GM18868 (cell line): ENCODE results near the gene CCNY.

Experiments
- ATAC-seq: cut with Tn5 transposase; IDR thresholded peaks from one replicate; pipeline ENCODE4 v1.9.1; 2021; ENCODE audit warnings: mild to moderate bottlenecking, moderate library complexity; ENCODE audit not compliant: unreplicated experiment

Gene CCNY

DNA sequence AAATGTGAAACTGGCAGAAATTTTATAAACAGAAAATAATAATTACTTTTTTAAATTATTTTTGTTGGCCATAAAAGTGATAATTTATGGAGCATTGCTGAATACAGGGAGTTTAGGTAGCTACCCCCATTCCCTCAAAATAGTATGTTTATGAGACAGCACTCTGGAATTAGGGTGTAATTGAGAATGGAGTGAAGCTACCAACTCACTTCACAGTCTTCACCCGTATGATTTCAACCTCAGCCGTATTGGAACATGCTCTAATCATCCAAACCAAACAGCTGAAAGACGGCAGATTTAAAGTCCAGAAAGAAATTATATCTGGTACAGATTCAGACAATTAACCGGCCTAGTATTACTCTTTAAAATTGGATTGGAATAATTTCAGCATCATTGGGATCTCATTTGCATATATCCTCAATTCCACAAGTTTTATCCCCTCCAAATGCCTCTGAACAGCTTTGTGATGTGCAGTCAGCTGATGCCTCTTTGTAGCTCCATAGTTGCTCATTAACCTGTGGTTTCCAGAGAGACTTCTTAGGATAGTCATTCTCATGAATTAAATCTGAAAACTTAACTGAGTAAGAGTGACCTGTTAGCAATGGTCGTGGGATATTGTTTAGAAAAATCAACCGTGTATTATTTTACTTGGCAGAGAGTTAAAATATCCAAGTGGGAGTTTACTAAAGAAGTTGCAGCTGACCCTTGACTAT, 209.7 kb downstream of the CCNY start:
- ATAC-seq: no peak

DNA sequence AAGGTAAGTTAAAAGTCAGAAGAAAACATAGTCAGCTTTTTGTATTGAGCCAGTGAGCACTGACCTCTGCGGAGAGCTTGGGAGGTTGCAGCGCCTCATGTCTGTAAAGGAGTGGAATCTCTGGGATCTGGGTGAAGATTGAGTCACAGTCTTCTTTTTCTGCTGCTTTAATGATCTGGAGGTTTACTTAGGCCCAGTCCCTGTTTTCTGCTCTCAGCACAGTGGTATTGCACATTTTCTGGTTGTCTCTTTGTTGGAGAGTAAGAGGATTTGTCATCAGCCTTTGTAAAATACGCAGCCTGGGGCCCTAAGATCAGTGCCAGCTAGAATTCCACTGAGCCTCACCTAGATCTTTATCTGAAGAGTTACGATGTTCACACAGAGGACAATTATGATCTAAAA, 210.5 kb downstream of the CCNY start:
- ATAC-seq: no peak

DNA sequence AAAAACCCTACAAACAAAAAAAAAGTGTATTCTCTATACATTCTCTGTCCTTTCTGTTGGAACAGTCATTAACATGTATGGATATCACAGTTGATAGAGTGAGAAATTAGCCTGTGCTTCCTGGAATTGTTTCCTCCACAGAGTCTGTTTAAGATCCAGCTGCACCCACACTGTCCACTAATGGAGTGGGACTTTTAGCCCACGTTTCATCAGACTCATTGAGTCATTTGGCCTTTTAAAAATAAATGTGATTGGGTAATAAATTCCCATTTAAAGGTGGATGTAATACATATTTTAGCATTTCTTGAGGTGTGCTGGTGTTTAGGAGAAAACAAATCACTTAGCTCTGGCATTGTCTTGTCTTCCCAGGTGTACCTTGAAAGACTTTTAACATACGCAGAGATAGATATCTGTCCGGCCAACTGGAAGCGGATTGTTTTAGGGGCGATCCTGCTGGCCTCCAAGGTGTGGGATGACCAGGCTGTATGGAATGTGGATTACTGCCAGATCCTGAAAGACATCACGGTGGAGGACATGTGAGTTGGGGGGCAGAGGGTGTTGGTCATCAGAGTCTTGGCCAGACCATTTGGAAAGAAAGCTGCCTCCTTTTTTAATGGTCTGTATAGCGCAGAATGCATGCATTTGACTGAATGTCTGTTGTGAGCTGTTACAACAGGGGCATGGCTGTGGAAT, 216.5 kb downstream of the CCNY start:
- ATAC-seq: no peak

DNA sequence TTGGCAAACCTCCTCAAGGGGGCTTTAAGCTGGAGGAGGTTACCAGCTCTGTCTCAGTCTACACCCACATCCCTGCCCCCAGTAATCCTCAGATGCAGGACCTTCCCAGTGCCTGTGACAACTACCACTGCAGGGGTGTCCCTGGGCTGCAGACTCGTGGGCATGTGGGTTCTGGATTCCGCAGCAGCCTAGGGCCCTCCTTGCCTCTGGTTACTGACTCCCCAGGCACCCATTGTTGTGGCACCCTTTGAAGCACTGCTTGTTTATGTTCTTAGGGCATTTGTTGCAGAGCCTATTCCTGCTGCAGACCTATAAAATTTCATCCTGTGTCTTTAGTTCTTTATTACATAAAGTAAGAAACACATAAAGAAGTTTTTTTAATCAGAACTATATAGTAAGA, 217.7 kb downstream of the CCNY start:
- no peak for ATAC-seq

DNA sequence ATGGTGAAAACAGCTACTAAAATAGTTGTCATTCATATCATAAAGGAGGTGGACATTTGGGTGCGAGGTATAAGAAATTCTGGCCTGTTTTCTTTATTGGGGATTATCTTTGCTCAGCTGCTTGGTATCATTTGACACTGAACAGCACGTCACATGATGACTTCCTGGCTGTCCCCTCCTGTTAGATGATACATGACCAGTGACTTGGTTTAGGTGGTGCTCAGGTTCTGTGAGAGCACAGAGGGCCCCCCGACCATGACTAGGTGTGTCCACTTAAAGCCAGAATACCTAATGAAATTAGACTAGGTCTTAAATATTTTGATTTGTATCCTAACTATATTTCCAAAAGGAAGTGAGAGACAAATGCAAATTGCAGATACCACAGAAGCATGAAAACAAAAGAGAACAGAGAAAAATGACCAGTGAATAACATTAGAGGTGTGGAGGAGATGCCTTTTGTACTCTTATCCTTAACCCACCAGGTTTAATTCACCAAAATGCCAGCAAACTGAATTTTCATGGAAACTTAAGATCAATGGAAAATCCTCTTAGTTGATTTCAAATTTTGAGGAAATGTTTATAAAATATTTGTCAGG, 218.2 kb downstream of the CCNY start:
- peak; percentile 57 for ATAC-seq

DNA sequence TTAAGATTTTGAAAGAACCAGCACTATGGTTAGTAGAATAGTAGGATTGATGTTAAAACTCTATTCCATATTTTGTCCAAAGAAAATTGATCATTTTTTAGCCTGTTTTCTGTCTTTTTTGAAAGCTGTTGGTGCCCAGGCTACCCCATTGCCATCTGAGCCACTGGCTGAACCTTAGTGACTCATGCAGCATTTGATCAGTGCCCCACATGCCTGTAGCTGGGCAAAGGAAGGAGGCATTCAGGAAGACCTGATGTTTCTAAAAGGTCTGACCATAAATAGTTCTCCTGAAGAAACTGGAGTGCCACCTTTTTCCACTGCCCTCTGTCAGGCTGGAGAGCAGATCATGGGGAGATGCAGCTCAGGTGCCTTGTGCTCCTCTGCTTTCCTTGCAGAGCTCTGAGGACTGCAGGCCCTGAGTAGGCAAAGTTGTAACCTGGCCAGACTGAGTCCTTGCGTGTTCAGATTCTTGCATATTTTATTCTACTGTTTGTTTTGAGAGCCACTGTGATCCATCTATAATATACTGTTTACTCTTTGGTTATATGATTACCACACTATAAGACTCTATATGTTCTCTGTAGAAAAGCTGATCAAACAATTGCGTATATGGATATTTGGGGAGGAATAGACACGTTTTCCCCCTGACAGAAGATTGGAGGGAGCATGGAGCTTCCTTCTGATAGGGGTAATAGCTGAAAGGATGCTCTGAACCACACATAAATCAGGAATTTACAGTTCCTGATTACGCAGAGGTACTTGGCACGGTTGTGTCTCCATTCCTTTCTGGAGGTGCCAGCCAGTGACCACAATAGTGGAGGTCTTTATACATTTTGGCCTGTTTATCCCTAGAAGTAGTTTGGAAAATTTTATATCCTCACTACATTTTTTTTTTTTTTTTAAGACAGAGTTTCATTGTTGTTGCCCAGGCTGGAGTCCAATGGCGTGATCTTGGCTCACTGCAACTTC, 219.9 kb downstream of the CCNY start:
- no peak for ATAC-seq

DNA sequence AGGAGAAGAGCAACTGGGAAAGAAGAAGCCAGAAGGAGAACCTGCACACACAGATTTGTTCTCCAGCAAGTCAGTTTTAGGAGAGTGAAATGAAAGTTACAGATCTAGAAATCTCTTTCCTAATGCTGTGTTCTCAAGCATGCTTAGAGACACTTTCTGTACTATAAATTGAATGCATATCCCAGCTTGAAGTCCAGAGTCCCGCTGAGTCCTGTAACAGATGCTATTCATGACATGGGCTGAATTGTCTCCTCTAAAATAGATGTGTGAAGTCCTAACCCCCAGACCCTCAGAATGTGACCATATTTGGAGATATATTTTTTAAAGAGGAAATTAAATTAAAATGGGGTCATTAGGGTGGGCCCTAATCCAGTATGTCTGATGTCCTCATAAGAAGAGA, 222.0 kb downstream of the CCNY start:
- ATAC-seq: no peak

DNA sequence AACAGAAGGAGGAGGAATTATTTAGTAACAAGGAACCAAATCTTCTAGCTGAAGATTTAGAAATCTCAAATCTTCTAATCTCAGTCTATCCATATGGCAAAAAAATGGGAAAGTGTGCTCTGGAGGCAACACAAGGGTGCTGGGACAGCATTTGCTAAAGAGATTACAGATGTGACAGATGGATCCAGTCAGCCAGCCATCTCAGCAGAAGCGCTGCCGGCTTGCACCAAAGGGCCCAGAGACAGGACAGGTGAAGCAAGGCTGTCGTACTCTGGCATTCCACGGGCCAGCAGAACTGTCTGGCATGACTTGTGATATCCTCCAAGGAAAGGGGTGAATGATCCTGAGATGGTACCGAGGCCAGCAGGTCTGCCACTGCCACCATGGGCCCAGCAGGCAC, 223.1 kb downstream of the CCNY start:
- no peak for ATAC-seq

DNA sequence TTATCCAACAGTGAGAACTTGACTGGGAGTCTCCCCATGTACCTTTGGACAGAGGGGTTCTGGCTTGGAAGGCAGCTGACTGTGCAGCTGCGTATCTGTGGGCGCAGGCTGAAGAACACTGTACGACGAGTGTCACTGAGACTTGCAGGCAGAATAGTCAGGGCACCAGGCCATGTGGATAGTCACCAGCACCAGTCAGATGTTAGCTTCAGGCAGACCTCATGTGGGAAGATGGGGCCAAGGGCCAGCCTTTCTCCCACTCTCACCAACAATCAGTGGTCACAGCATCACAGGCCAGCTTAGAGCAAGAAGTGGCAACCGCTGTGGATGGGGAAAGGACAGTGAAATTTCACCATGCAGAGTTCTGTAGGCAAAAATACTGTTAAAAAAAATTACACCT, 225.4 kb downstream of the CCNY start:
- no peak for ATAC-seq

DNA sequence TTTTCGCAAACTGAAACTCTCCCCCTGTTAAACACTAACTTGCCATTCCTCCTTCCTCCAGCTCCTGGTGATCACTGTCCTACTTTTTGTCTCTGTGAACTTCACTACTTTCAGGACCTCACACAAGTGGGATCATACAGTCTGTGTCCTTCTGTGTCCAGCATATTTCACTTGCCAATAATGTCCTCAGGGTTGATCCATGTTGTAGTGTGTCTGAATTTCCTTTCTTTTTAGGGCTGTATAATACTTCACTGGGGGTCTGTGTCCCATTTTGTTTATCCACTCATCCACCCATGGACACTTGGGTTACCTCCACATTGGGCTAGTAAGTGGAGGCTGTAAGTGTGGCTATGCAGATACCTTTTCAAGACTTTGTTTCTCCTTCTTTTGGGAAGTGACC, 226.1 kb downstream of the CCNY start:
- ATAC-seq: no peak

DNA sequence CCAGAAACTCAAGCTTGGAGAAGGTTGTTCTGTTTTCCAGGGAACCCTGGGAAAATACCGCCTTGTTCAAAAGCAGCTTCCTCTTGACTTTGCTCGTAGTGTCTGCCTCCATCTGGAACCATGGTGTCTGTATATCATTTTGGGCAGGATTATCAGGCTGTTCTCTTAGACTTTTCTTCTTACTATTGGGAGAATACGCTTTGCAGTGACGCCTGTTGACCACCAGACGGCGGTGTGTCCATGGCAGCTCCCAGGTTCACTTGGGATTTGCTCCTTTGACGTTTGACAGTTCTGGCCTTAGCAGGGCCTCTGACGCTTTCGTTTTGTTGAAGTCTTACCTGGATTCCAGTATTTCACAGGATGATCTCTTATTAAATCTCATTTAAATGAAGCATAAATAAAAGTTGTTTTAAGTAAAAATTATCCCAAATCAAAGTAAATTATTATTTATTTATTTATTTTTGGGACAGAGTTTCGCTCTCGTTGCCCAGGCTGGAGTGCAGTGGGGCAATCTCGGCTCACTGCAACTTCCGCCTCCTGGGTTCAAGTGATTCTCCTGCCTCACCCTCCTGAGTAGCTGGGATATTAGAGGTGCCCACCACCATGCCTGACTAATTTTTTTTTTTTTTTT, 227.1 kb downstream of the CCNY start:
- peak; percentile 54 for ATAC-seq

DNA sequence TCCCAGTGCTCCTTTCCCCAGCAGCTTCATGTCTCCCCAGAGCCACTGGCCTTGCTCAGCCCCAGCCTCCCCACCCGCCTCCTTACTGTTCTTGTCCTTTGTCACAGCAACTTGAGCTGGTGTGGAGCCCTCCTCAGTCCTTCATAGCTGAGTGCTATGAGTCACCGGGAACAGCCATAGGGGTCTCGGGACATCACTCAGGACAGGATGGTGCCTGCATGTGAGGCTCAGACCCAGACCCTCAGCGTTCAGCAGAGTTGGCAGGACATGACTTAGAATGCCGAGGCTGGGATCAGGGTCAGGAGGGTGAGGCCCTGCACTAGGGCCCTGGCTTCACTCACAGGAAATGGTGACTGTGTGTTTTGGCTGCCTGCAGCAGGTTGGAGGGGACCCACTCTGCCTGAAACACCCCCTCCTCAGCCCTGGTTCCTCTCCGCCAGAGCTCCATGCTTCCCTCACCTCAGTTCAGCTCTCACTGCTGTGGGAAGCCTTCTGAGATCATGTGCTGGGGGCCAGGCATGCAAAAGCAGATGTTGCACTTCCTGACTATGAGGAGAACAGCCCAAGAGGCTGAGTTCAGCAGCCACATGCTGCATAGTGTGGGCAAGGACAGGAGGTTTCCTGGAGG, 228.1 kb downstream of the CCNY start:
- ATAC-seq: peak; percentile 75

DNA sequence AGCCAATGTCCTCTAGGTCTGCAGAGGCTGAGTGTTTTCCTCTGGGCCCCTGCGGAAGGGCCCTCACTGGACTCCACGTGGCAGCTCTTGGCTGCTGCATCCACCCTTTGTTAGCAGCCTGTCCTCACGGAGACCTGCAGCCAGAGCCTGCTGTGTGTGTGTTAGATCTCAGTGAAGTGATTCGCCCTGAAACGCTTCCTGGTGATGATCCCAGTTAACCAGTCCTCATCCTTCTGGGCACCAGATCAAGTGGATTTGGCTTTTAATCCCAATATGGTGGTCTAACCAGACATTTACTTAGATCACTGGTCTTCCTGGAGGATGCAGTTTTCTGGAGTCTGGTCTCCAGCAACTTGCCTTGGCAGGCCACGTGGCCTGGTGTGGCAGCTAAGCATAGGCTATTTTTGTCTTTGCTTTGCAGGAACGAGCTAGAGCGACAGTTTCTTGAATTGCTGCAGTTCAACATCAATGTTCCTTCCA, 229.3 kb downstream of the CCNY start:
- ATAC-seq: no peak

DNA sequence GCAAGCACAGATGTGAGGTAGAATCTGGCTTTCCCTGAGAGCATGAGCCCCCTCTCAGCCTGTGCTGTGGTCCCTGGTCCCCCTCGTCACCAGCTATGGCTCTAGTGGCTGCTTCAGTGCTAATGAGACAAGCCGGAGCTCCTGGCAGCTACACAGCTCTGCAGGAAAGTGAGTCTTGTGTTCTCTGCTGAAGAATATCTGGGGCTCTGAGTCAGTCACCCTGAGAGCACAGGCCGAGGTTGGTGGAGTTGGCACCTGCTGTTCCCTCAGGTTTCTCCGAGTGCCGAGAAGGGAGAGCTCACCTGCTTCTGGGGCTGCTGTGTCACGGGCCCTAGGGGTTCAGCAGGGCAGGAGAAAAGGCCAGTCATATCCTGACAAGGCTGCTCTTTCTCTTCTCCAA, 231.6 kb downstream of the CCNY start:
- no peak for ATAC-seq

DNA sequence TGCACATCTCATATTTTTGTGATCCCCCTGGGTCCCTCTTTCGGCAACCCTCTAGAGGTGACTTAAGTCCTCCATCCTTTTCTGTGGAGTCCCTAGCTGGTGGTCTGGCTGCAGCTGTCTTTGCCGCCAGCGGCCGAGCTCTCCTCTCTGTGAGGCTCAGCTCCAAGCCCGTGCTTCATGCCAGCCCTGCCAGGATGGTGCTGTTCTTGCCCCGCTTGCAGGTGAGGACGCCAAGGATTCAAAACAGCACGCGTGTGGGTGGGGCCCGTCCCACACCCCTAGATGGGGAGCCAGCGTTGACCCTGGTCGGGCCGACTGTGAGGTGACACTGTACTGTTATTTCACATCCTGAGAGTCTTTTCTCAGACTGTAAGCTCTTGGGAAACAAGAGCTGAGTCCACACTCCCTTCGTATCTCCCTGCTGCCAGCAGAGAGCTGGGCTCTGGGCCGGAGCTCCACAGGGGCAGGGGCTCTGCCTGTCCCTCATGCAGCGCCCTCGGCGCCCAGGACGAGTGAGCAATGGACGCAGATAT, 232.2 kb downstream of the CCNY start:
- no peak for ATAC-seq

DNA sequence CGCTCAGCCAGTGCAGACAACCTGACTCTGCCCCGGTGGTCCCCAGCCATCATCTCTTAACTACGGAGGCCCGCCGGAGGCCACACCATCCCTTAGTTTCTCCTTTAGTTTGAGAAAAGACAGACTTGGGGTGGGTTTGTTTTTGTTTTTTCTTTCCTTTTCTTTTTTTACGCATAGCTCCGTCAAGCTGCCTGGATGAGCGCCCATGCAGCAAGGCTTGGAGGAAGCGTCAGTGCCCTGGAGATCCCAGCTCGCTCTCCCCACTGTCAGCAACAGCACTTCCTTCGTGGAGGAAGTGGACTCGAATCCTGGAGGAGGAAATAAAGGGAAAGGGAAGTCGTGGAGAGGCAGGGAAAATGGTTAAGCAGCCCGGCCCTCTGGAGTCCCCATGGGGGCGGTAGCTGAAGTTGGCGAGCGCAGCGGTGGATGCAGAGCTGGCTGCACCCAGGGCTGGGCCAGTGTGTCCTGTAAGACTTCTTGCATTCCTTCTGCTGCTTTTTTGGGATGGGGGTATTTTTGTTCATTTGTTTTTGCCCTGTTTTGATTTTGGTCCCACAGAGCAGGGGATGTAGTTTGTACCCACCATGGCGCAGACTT, 232.9 kb downstream of the CCNY start:
- ATAC-seq: no peak

DNA sequence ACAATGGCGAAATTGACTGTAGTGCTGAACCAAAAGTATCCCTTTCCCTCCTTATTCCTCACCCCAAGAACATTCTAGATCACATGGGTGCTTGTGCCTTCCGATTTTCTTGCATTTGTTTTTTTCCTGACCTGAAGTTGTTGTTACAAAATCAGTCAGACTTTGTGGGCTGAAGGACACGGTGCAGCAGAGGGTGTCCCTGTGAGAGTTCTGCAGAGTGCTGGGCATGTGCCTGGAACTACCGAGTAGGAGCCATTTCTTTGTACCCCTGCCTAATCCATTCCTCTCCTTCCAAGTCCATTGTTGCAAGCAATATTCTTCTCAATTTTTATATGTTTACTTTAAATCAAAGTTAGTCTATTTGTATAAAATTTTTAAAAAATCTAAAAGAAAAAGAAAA, 233.5 kb downstream of the CCNY start:
- ATAC-seq: no peak

DNA sequence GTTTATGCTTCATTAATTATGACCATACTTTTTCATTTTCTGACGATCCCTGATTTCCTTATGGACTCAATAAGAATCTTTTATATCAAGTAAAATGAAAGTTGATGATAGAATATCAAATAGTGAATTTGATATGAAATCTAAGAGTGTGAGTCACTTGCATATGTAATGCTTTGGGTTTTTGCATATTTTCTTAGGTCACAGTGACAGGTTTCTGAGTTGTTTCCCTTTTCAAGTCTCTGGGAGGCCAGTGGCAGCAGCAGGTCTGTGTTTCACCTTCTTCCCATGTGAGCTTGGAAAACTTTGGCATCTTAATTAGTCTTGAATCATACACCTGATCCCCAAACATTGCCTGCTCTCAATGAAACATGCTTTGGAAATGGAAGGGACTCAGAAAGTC, 234.1 kb downstream of the CCNY start:
- no peak for ATAC-seq

DNA sequence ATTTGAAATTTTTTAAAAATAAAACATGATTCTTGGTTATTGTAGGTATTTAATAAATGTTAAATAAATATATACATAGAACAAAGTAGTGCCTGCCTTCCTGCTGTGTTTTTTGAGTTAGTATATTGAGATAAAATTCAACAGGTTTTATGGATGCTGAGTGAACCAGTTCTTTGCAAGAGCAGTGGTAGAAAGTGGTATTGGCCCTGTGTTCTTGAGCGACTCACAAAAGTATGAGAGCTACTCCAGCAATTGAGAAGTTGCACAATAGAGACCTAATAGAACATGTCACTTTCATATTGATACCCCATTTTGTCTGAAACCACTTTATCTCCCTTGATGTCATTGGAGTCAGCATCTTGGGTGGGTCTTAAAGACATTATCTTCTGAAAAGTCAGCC, 236.3 kb downstream of the CCNY start:
- no peak for ATAC-seq

DNA sequence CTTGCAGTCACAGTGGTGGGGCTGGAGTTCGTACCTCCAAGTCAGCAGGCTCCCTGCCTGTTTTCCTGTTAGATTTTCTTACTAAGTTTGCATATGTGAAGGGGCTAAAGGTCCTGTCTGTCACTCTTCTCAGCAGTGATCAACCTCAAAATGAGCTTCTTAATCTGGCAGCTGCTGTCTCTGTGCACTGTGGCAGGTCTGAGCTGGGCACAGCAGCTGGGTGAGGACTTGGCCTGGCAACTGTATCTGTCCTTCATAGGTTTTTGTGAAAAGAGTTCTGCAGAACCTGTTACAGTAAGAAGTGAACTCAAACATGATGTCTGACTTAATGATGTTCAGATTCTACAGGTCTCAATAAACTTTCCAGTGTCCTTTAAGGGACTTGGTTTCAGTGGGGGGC, 237.5 kb downstream of the CCNY start:
- no peak for ATAC-seq
